Kidney tubule cell (primary cell): ENCODE measurements around the gene FRMD5.
A peak's percentile ranks its signal among the peaks of the same experiment; 100 is the strongest.
"Not testable (repeated sequence)": the region's sequence is repeated elsewhere in the genome, so short reads cannot be mapped to it uniquely, and the experiment has no call there.

Experiments
- DNase-seq: peaks from one replicate; pipeline ENCODE4 v3.0.0-alpha.2; 2018; ENCODE audit warnings: low spot score

The FRMD5 gene

DNA sequence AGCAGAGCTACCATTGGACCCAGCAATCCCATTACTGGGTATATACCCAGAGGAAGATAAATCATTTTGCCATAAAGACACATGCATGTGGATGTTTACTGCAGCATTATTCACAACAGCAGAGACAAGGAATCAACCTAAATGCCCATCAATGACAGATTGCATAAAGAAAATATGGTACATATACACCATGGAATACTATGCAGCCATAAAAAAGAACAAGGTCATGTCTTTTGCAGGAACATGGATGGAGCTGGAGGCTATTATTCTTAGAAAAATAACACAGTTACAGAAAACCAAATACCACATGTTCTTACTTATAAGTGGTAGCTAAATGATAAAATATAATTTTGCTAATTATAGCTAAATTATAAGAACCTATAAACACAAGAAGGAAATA is 162.3 kb downstream of the FRMD5 start:
- DNase-seq = not testable (repeated sequence)

DNA sequence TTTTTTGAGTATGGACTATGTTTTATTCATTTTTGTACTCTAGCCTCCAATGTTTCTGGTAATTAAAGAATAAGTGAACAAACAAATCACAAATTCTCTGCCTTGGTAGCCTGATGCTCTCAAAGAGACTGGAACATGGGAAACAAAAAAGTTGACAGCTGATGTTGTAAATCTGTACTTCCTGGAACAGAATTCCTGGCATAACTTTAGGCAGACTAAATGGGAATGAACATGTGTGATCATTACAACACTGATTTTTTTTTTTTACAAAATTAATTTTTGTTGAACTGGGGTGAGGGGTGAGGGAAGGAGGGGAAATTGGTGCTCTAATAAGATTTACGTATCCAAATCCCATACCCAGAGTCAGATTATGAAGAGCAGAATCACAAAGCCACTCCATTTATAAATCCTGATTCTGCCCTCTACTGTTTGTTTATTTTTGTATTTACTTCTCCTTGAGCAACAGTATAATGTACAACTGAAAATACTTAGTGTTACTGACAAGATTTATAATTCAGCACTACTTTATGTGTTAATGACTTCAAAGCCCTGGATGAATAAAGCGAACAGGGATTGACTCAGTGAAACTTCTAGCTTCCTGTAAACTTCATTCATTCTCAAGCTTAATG is 165.0 kb downstream of the FRMD5 start:
- DNase-seq = peak; percentile 37

- no peak for DNase-seq
Measured at GRCh38 chr15:44029003-44029402, 166.1 kb downstream of the FRMD5 start.

DNA sequence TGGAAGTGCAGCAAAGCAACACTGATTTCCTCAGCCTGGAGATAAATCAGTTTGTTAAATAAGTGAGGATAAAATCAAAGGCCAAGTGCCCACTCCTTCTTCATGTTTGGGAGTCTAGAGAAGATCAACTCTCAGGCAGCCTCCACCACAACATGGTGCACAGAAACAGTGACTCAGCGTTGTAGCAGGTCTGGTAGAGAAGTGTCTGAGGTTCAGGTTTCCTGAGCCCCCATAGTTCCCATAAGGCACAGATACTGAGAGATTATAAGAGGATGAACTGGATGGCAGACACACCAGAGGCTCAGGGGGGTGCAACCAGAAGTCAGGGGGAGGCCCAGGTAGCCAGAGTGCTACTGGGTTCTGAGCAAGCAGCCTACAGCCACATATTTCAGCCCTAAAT is 166.7 kb downstream of the FRMD5 start:
- DNase-seq = no peak

GRCh38 chr15:44024155-44024554 is 170.9 kb downstream of the FRMD5 start:
- DNase-seq = no peak

GRCh38 chr15:44023176-44023575 is 171.9 kb downstream of the FRMD5 start:
- no peak for DNase-seq

DNA sequence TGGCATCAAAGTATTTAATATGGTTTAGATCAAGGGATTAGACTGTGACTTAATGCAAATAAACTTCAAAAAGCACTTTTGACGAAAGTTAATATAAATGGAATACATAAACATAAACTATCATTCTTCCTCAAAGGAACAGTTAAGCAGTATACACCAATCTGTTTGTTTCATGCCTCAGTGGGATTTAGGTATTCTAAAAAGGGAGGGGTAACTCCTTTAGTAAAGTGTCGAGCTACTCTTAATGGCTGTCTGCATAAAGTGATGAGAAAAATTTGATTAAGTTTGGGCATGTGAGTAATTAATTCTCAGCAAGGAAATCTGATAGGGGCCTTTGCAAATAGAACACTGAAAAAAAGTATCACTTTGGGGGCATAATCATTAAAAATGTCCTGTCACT is 176.9 kb downstream of the FRMD5 start:
- DNase-seq = no peak

GRCh38 chr15:44015545-44016305 is 179.3 kb downstream of the FRMD5 start:
- no peak for DNase-seq

- no peak for DNase-seq
Measured at GRCh38 chr15:44011238-44011854, 183.7 kb downstream of the FRMD5 start.

GRCh38 chr15:44010089-44010488 is 185.0 kb downstream of the FRMD5 start:
- peak; percentile 71 for DNase-seq

- DNase-seq = peak; percentile 66
Measured at GRCh38 chr15:44009038-44009437, 186.0 kb downstream of the FRMD5 start.

- DNase-seq = peak; percentile 57
Measured at GRCh38 chr15:44000248-44000647, 194.8 kb downstream of the FRMD5 start.

DNA sequence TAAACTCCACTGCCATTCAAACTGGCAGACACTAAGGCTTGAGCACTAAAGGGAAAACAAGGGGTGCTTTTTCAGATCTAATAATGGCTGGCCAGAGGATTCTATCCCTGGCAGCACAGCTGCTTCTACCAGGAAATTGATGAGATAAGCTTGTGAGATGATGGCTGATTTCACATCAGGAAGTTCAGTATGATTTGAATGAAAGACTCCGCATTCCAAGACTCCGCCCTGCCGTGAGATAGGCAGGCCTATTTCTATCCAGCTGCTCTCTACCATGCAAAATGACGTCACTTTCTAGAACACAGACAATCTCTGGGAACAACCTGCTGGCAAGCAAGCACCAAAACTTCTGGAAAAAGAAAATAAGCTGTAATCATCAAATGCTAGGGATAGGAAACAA is 196.5 kb downstream of the FRMD5 start:
- peak; percentile 84 for DNase-seq

DNA sequence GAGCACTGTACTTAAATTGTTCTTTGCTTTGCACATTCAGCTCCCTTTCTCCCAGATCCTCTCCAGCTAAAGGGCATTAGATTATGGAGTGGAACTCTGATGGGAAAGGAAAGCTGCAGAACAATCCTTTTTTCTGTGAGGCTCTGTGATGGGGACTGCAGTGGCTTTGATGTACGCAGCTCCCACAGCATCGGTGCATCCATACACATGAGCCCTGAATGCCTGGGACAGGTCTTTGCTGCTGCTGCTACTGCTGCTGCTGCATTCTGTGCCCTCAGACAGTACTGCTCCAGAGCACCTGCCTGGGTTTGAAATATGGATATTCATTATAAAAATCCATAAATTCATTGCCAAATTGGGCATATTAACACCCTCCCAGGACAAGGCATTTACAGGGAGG is 203.9 kb downstream of the FRMD5 start:
- no peak for DNase-seq

- DNase-seq = no peak
Measured at GRCh38 chr15:43989938-43990337, 205.1 kb downstream of the FRMD5 start.

DNA sequence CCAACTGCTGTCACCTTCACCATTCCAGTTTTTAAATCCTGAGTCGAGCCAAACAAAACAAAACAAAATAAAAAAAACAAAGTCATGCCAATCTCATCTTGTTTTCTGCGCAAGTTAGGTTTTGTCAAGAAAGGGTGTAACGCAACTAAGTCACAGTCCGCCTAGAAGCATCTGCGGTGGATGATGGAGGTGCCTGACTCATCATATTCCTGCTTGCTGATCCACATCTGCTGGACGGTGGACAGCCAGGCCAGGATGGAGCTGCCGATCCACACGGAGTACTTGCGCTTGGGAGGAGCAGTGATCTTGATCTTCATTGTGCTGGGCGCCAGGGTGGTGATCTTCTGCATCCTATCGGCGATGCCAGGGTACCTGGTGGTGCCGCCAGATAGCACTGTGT is 206.2 kb downstream of the FRMD5 start:
- no peak for DNase-seq

DNA sequence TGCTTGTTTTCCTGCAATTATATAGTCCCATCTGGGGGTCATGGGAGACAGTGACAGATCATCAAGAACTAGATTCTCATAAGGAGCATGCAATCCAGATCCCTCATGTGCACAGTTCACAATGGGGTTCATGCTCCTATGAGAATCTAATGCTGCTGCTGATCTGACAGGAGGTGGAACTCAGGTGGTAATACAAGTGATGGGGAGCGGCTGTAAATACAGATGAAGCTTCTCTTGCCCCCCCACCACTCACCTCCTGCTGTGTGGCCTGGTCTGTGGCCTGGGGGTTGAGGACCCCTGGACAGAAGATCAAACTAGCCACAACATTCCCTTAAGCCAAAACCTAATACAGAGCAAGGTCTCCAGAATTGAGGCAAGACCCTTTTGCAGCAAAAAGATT is 207.1 kb downstream of the FRMD5 start:
- DNase-seq = no peak

- no peak for DNase-seq
Measured at GRCh38 chr15:43985976-43986680, 208.9 kb downstream of the FRMD5 start.

- DNase-seq = peak; percentile 69
Measured at GRCh38 chr15:43981576-43981975, 213.5 kb downstream of the FRMD5 start.

- peak; percentile 84 for DNase-seq
Measured at GRCh38 chr15:43977072-43977884, 217.8 kb downstream of the FRMD5 start.

DNA sequence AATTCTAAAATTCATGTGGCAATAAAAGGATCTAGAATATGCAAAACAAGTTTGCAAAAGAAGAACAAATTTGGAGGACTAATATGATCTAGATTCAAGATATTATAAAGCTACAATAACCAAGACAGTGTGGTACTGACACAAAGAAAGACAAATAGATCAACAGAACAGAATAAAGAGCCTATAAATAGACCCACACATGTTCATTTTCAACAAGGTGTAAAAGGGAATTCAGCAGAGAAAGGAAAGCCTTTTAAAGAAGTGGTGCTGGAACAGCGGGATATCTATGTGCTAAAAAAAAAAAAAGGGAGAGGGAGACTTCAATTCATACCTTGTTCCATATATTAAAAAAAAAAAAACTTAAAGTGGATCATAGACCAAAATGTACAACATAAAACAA is 219.3 kb downstream of the FRMD5 start:
- DNase-seq = no peak

- DNase-seq = peak; percentile 73
Measured at GRCh38 chr15:43975326-43975725, 219.7 kb downstream of the FRMD5 start.
